Neural crest cell (in vitro differentiated cells): ENCODE measurements around the gene TMEM47. TPM values are rescaled to one million over a fixed set of nuclear protein-coding genes. Genes with fewer than 3 reads are reported as not detected.
A peak's percentile ranks its signal among the peaks of the same experiment; 100 is the strongest.

ENCODE experiments used
- DNase-seq: peaks from one replicate; pipeline ENCODE4 v3.0.0; 2021; ENCODE audit warnings: low read depth, mixed read lengths, low spot score
- H3K27ac Mint-ChIP-seq: one replicate; pipeline ENCODE4 v1.8.0; 2021; ENCODE audit warnings: mild to moderate bottlenecking, mixed read lengths; ENCODE audit not compliant: unreplicated experiment
- H3K27me3 Mint-ChIP-seq: 2 replicates; pipeline ENCODE4 v1.8.0; 2021; ENCODE audit warnings: low read depth, mild to moderate bottlenecking, mixed read lengths
- H3K36me3 Mint-ChIP-seq: 2 replicates; pipeline ENCODE4 v1.8.0; 2021; ENCODE audit warnings: low read depth, mild to moderate bottlenecking, mixed read lengths
- H3K4me1 Mint-ChIP-seq: 2 replicates; pipeline ENCODE4 v1.8.0; 2021; ENCODE audit warnings: mixed read lengths
- H3K4me3 Mint-ChIP-seq: one replicate; pipeline ENCODE4 v1.8.0; 2021; ENCODE audit warnings: mild to moderate bottlenecking, mixed read lengths
- H3K9me3 Mint-ChIP-seq: 2 replicates; pipeline ENCODE4 v1.8.0; 2021; ENCODE audit warnings: mixed read lengths
- total RNA-seq: library from RNA; stranded (reverse); gene quantifications from 2 replicates; pipeline ENCODE4 v1.2.1, GENCODE V29; 2021
- TF ChIP-seq, protein P1 (sequence below): fragments of 200-600 bp; sonication (generic); conservative IDR thresholded peaks from 2 replicates; pipeline ENCODE4 v1.5.0; 2021; ENCODE audit warnings: antibody characterized with exemption, mild to moderate bottlenecking

Gene TMEM47
- total RNA-seq, 1 donor from 2014 or later, result 45.4 TPM

DNA sequence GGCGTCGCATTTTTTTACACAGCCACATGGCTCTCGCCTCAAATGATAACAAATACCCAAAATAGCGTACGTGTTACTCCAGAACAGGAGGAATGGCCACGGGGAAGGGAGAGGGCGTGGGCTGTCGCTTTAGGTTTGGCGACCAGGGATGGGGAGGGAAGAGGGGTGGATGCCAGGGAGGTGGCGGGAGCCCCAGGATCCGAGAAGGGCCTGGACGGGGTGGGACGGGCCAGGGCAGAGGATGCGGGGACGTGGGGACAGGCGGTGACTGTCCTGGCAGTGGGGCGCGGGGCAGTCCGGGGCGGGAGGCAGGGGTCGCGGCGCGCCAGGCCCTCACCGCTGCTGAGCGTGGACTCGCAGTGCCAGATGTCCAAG, 631 bp downstream of the TMEM47 start:
- peak; percentile 13 for DNase-seq
- peak overlapping the region; percentile 95 for H3K4me3 Mint-ChIP-seq
- no peaks in the 10 kb centered on the region for H3K9me3 Mint-ChIP-seq
- H3K36me3 Mint-ChIP-seq, result no peaks in the 10 kb centered on the region
- peaks cover 17% of the 10 kb centered on the region for H3K27me3 Mint-ChIP-seq
- peaks cover 46% of the 10 kb centered on the region for H3K4me1 Mint-ChIP-seq
- TF ChIP-seq, protein P1, sequence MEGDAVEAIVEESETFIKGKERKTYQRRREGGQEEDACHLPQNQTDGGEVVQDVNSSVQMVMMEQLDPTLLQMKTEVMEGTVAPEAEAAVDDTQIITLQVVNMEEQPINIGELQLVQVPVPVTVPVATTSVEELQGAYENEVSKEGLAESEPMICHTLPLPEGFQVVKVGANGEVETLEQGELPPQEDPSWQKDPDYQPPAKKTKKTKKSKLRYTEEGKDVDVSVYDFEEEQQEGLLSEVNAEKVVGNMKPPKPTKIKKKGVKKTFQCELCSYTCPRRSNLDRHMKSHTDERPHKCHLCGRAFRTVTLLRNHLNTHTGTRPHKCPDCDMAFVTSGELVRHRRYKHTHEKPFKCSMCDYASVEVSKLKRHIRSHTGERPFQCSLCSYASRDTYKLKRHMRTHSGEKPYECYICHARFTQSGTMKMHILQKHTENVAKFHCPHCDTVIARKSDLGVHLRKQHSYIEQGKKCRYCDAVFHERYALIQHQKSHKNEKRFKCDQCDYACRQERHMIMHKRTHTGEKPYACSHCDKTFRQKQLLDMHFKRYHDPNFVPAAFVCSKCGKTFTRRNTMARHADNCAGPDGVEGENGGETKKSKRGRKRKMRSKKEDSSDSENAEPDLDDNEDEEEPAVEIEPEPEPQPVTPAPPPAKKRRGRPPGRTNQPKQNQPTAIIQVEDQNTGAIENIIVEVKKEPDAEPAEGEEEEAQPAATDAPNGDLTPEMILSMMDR, result no peak
- peak overlapping the region; percentile 96 for H3K27ac Mint-ChIP-seq

DNA sequence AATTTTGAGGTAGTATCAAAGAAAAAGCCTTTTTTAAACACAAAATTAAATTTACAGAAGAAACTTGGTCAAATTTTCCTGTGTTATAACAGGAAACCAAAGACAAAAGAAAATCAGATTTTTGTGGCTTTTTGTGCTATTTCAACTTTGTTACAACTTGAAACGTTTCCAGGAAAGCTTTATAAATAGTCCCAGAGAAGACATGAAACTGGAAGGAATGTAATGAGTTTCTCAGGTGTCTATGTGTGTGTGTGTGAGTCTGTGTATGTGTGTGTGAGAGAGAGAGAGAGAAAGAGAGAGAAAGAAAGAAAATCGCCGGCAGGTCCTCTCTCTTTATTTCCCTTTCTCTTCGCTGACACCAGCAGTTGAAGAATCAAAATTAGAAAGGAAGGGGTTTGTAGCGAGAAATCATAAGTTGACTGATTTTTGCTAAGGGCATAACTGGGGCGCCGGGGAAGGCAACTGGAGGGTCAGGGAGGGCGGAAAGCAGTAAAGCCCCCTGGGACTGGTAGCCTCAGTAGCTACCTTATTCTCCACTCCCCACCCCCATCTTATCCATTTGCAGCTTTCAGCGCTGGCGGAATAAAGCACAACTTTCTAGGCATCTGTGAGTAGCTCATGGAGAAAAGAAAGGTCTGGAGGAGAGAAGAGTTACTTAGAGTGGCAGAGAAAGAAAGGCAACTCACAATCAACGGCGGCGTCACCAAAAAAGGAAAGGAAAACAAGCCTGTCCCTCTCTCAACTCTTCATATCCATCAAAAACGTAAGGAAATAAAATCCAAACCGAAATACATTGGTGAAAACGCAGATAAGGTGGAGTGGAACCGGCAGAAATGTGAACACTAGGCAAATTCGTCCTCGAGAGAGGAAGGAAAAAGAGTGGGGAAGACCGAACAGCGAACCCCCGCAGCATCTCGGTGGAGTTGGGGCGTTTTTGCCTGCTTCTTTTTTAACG, 1.3 kb downstream of the TMEM47 start:
- TF ChIP-seq, protein P1, result no peak
- H3K4me3 Mint-ChIP-seq, result peak overlapping the region; percentile 95
- peaks cover 4% of the 10 kb centered on the region for H3K36me3 Mint-ChIP-seq
- H3K27me3 Mint-ChIP-seq, result peaks cover 17% of the 10 kb centered on the region
- H3K9me3 Mint-ChIP-seq, result peaks cover under 1% of the 10 kb centered on the region
- peak overlapping the region; percentile 96 for H3K27ac Mint-ChIP-seq
- DNase-seq, result peak; percentile 7
- H3K4me1 Mint-ChIP-seq, result peaks cover 53% of the 10 kb centered on the region

DNA sequence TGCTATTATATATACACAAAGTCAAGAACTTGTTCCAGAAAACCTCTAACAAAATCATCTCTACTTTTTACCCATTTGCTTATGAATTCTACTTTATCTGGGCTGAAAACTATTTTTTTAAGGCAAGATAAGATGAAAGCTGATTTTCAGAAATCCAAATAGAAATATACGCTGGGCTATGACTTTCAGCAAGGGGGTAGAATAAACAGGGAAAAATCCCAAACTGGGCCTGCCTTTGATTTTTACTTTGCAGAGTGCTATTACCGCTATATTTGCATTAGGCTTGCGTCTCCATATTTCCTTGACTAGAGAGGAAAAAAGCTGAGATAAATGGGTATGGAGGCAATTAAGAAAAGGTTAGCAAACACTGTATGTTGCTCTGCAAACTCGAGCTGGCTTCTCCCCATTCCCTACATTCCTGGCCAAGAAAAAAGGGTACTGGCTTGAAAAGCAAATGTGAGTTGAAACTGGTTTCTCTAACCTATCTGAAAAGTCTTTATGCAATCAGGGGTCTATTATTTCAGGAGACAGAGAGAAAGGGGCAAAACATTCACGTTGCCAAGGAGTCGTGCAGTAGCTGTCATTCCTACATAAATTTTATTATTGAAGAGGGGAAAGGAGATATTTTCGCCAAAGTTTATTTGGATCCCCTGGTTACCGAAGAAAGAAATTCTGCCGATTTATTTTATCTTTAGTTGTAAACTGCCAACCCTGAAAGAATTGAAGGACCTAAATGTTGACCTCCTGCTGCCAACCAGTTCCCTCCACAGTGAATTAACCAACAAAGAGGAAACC, 2.2 kb downstream of the TMEM47 start:
- DNase-seq, result no peak
- Mint-ChIP-seq H3K36me3 (peaks cover 6% of the 10 kb centered on the region), H3K27me3 (peaks cover 17% of the 10 kb centered on the region), H3K4me1 (peaks cover 60% of the 10 kb centered on the region), H3K27ac (peak overlapping the region; percentile 96), H3K9me3 (peaks cover 2% of the 10 kb centered on the region), H3K4me3 (peak overlapping the region; percentile 95)
- TF ChIP-seq, protein P1, result no peak

DNA sequence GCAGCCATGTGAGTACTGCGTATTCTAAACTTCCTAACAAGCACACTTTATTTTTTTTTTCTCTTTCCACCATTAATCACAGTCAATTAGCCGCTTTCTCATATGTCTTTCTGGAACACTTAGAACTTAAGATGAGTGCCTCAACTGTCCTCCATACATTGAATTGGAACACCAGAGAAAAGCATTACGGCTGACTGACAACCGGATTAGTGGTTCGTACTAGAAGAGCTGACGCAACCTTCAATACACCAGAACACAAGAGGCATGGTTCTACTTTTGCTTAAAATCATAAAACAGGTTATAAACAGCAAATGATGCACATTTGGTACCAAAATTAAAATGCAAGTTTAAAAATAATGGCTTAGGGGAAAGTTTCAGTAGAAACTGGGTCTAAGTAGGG, 3.3 kb downstream of the TMEM47 start:
- Mint-ChIP-seq H3K27me3 (peaks cover 13% of the 10 kb centered on the region), H3K4me1 (peaks cover 60% of the 10 kb centered on the region), H3K27ac (peak overlapping the region; percentile 96), H3K4me3 (peak overlapping the region; percentile 95), H3K36me3 (peaks cover 11% of the 10 kb centered on the region), H3K9me3 (peaks cover 6% of the 10 kb centered on the region)
- DNase-seq, result no peak
- TF ChIP-seq, protein P1, result no peak

DNA sequence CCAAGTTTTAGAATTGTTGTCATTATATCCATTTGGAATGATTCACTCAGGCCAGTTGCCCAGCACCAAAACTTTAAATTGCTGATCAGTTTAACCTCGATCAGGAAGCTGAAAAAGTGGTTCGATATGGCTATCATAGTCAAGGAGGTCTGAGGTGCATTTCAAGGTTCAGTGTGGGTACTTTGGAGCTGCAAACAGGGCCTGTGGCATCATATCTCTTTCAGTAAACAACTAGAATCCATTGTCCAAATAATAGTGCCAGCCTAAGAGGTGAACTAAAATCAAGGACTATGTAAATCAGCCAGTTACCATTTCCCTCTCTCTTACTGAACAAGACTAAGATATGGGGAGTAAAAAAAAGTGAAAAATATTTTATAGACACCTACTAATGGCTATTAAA, 14.2 kb downstream of the TMEM47 start:
- peaks cover 1% of the 10 kb centered on the region for H3K9me3 Mint-ChIP-seq
- H3K4me3 Mint-ChIP-seq, result no peak overlapping the region
- peaks cover 24% of the 10 kb centered on the region for H3K4me1 Mint-ChIP-seq
- H3K27ac Mint-ChIP-seq, result no peak overlapping the region
- H3K27me3 Mint-ChIP-seq, result no peaks in the 10 kb centered on the region
- DNase-seq, result no peak
- TF ChIP-seq, protein P1, result no peak
- H3K36me3 Mint-ChIP-seq, result peaks cover 2% of the 10 kb centered on the region
